ENCODE data around the gene NKD2. TPM values are rescaled to one million over a fixed set of nuclear protein-coding genes. Genes with fewer than 3 reads are reported as not detected.

Gene NKD2
- total and polyA plus RNA-seq, 9 of the 15 experiments (the other 6 are each of a cell fraction or from before 2014, with no cell fraction given) = 0.09 to 0.64 (median 0.27) TPM; not detected in 5

DNA sequence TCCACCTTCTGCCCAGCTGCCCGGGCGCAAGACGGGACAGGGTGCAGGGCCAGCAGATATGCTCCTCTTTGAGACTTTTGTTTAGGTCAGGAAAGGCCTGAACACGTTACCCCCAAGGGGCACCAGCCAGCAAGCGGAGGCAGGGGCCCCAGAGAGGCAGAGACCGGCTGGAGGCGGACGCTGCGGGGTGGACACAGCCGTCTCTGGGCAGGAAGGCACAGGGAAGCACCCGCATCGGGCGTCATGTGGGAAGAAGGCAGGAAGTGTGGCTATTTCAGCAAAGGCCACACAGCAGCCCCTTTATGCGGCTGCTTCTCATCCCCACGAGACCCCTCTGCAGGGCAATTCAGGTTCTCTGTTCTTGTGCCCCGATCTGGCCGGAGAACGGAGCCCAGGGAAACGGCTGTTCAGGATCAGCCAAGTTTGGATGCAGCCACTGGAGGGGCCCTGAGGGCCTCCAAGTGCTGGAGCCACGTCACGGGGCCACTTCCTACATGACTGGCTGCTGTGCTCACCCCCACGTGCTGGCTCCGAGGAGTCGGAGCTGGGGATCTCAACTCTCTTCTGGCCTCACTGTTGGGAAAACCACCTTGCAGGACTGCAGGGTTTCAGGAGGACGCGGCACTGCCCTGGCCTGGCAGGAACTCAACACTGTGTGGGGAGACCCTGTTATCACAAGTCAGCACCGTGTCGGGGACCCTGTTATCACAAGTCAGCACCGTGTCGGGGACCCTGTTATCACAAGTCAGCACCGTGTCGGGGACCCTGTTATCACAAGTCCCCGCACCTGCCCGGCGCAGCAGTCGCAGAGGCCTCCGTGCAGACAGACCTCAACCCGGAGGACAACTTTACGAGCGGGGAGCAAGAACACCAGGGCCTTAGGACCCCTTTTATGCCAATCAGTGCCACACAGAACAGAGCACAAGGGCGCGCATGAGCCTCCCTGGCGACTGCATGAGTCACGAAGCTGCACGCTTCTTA, 58.8 kb downstream of the NKD2 start (continued):
- TF ChIP-seq, protein P1, sequence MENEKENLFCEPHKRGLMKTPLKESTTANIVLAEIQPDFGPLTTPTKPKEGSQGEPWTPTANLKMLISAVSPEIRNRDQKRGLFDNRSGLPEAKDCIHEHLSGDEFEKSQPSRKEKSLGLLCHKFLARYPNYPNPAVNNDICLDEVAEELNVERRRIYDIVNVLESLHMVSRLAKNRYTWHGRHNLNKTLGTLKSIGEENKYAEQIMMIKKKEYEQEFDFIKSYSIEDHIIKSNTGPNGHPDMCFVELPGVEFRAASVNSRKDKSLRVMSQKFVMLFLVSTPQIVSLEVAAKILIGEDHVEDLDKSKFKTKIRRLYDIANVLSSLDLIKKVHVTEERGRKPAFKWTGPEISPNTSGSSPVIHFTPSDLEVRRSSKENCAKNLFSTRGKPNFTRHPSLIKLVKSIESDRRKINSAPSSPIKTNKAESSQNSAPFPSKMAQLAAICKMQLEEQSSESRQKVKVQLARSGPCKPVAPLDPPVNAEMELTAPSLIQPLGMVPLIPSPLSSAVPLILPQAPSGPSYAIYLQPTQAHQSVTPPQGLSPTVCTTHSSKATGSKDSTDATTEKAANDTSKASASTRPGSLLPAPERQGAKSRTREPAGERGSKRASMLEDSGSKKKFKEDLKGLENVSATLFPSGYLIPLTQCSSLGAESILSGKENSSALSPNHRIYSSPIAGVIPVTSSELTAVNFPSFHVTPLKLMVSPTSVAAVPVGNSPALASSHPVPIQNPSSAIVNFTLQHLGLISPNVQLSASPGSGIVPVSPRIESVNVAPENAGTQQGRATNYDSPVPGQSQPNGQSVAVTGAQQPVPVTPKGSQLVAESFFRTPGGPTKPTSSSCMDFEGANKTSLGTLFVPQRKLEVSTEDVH (IDR thresholded peaks at IDR 0.05; ENCODE audit: low read depth, partially characterized antibody) = no peak
- TF ChIP-seq PRMT5 (CRISPR knock-in tag; IDR thresholded peaks at IDR 0.05) (no peak), SAFB2 (IDR thresholded peaks at IDR 0.05; ENCODE audit: borderline replicate concordance, low read depth, low read length, severe bottlenecking) (no peak), ZNF282 (CRISPR knock-in tag; IDR thresholded peaks at IDR 0.05) (no peak), NR2C1 (IDR thresholded peaks at IDR 0.05) (no peak), NR2C1 (tag; IDR thresholded peaks at IDR 0.05) (peak; percentile 37; the same call in 1 of the 2 replicates), ZNF274 (IDR thresholded peaks at IDR 0.05; ENCODE audit: borderline replicate concordance, low read depth, low read length) (0 out of 2 replicates have a peak, but pooled peaks have one; percentile 50), RBBP5 (IDR thresholded peaks at IDR 0.05; ENCODE audit: borderline replicate concordance, insufficient read depth, low read length, poor library complexity, severe bottlenecking) (peak; percentile 56), ZNF311 (CRISPR knock-in tag; IDR thresholded peaks at IDR 0.05) (no peak), PURB (CRISPR knock-in tag; IDR thresholded peaks at IDR 0.05; ENCODE audit: low read depth) (no peak)
- TF ChIP-seq, protein P2, sequence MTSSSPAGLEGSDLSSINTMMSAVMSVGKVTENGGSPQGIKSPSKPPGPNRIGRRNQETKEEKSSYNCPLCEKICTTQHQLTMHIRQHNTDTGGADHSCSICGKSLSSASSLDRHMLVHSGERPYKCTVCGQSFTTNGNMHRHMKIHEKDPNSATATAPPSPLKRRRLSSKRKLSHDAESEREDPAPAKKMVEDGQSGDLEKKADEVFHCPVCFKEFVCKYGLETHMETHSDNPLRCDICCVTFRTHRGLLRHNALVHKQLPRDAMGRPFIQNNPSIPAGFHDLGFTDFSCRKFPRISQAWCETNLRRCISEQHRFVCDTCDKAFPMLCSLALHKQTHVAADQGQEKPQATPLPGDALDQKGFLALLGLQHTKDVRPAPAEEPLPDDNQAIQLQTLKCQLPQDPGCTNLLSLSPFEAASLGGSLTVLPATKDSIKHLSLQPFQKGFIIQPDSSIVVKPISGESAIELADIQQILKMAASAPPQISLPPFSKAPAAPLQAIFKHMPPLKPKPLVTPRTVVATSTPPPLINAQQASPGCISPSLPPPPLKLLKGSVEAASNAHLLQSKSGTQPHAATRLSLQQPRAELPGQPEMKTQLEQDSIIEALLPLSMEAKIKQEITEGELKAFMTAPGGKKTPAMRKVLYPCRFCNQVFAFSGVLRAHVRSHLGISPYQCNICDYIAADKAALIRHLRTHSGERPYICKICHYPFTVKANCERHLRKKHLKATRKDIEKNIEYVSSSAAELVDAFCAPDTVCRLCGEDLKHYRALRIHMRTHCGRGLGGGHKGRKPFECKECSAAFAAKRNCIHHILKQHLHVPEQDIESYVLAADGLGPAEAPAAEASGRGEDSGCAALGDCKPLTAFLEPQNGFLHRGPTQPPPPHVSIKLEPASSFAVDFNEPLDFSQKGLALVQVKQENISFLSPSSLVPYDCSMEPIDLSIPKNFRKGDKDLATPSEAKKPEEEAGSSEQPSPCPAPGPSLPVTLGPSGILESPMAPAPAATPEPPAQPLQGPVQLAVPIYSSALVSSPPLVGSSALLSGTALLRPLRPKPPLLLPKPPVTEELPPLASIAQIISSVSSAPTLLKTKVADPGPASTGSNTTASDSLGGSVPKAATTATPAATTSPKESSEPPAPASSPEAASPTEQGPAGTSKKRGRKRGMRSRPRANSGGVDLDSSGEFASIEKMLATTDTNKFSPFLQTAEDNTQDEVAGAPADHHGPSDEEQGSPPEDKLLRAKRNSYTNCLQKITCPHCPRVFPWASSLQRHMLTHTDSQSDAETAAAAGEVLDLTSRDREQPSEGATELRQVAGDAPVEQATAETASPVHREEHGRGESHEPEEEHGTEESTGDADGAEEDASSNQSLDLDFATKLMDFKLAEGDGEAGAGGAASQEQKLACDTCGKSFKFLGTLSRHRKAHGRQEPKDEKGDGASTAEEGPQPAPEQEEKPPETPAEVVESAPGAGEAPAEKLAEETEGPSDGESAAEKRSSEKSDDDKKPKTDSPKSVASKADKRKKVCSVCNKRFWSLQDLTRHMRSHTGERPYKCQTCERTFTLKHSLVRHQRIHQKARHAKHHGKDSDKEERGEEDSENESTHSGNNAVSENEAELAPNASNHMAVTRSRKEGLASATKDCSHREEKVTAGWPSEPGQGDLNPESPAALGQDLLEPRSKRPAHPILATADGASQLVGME (CRISPR knock-in tag; IDR thresholded peaks at IDR 0.05) = no peak
- TF ChIP-seq, protein P3, sequence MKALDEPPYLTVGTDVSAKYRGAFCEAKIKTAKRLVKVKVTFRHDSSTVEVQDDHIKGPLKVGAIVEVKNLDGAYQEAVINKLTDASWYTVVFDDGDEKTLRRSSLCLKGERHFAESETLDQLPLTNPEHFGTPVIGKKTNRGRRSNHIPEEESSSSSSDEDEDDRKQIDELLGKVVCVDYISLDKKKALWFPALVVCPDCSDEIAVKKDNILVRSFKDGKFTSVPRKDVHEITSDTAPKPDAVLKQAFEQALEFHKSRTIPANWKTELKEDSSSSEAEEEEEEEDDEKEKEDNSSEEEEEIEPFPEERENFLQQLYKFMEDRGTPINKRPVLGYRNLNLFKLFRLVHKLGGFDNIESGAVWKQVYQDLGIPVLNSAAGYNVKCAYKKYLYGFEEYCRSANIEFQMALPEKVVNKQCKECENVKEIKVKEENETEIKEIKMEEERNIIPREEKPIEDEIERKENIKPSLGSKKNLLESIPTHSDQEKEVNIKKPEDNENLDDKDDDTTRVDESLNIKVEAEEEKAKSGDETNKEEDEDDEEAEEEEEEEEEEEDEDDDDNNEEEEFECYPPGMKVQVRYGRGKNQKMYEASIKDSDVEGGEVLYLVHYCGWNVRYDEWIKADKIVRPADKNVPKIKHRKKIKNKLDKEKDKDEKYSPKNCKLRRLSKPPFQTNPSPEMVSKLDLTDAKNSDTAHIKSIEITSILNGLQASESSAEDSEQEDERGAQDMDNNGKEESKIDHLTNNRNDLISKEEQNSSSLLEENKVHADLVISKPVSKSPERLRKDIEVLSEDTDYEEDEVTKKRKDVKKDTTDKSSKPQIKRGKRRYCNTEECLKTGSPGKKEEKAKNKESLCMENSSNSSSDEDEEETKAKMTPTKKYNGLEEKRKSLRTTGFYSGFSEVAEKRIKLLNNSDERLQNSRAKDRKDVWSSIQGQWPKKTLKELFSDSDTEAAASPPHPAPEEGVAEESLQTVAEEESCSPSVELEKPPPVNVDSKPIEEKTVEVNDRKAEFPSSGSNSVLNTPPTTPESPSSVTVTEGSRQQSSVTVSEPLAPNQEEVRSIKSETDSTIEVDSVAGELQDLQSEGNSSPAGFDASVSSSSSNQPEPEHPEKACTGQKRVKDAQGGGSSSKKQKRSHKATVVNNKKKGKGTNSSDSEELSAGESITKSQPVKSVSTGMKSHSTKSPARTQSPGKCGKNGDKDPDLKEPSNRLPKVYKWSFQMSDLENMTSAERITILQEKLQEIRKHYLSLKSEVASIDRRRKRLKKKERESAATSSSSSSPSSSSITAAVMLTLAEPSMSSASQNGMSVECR (CRISPR knock-in tag; IDR thresholded peaks at IDR 0.05) = 0 out of 2 replicates have a peak, but pooled peaks have one; percentile 51

Measured in K562 (cell line).